Measurements from ENCODE around the gene PRKN. TPM values are rescaled to one million over a fixed set of nuclear protein-coding genes. Genes with fewer than 3 reads are reported as not detected.

PRKN gene
- total RNA-seq, 1 donor from 2014 or later = not detected

GRCh38 chr6:161446949-161447348 lies 1280.6 kb downstream of the PRKN start:
- H3K4me3 Mint-ChIP-seq (ENCODE audit: low read depth) = no peak overlapping the region
- intact Hi-C loops (cut with micrococcal nuclease) = no loop called here

GRCh38 chr6:161446296-161446925 lies 1281.2 kb downstream of the PRKN start:
- Mint-ChIP-seq H3K4me1 (ENCODE audit: low read depth) (no peaks in the 10 kb centered on the region), H3K36me3 (ENCODE audit: low read depth) (no peaks in the 10 kb centered on the region), H3K27ac (no peak overlapping the region), H3K27me3 (ENCODE audit: low read depth) (peaks cover 2% of the 10 kb centered on the region), H3K9me3 (no peaks in the 10 kb centered on the region), H3K4me3 (ENCODE audit: low read depth) (no peak overlapping the region)
- intact Hi-C loops (cut with micrococcal nuclease) = no loop called here
- no peak for DNase-seq (ENCODE audit: low spot score)

More at GRCh38 chr6:161446949-161447348, 1280.6 kb downstream of the PRKN start:
- Mint-ChIP-seq H3K36me3 (ENCODE audit: low read depth) (no peaks in the 10 kb centered on the region), H3K27ac (no peak overlapping the region), H3K9me3 (no peaks in the 10 kb centered on the region), H3K4me1 (ENCODE audit: low read depth) (no peaks in the 10 kb centered on the region), H3K27me3 (ENCODE audit: low read depth) (peaks cover 2% of the 10 kb centered on the region)
- DNase-seq (ENCODE audit: low spot score) = no peak

DNA sequence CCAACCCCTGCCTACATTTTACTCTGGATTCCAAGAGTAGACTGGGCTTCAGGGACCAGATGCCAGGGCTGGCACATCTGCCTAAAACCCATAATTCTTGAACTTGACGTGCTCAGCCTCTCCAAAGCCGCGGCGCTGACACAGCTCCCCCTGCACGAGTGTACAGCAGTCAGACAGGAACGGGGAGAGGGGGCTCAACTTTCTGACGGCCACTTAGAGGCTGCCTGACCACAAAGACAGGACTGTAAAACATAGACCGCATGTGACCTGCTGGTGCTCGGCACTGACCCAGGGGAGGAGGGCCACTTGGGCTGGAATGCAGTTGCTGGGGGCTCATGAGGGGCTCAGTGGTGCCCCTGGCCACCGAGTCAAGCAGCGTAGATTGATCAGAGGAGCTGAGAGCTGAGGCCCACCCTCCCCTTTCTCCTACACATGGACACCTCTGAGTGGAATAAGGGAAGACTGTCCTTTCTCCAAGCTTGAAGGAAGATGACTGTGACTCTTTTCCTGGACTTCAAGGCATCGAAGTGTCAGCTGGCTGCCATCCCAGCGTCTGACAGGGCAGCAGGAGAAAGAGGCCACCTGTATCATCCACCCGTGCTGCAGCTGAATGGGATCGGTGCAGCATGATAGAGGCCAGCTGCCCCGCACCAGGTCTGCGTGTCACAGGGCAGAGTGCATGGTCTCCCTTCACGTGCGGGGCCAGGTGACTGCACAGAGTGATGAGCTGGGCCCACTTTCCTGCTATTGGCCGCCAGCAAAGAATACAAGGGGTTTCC lies 1282.4 kb downstream of the PRKN start:
- intact Hi-C loops (cut with micrococcal nuclease) = no loop called here
- Mint-ChIP-seq H3K4me3 (ENCODE audit: low read depth) (no peak overlapping the region), H3K4me1 (ENCODE audit: low read depth) (no peaks in the 10 kb centered on the region), H3K9me3 (no peaks in the 10 kb centered on the region), H3K36me3 (ENCODE audit: low read depth) (no peaks in the 10 kb centered on the region), H3K27ac (no peak overlapping the region), H3K27me3 (ENCODE audit: low read depth) (peaks cover 2% of the 10 kb centered on the region)
- DNase-seq (ENCODE audit: low spot score) = no peak

- DNase-seq (ENCODE audit: low spot score) = no peak
- peaks cover 2% of the 10 kb centered on the region for H3K27me3 Mint-ChIP-seq (ENCODE audit: low read depth)
- no peak overlapping the region for H3K27ac Mint-ChIP-seq
- no peaks in the 10 kb centered on the region for H3K36me3 Mint-ChIP-seq (ENCODE audit: low read depth)
- no peaks in the 10 kb centered on the region for H3K4me1 Mint-ChIP-seq (ENCODE audit: low read depth)
- H3K9me3 Mint-ChIP-seq = no peaks in the 10 kb centered on the region
- intact Hi-C loops (cut with micrococcal nuclease) = no loop called here
- no peak overlapping the region for H3K4me3 Mint-ChIP-seq (ENCODE audit: low read depth)
Measured at GRCh38 chr6:161444464-161444863, 1283.1 kb downstream of the PRKN start.

DNA sequence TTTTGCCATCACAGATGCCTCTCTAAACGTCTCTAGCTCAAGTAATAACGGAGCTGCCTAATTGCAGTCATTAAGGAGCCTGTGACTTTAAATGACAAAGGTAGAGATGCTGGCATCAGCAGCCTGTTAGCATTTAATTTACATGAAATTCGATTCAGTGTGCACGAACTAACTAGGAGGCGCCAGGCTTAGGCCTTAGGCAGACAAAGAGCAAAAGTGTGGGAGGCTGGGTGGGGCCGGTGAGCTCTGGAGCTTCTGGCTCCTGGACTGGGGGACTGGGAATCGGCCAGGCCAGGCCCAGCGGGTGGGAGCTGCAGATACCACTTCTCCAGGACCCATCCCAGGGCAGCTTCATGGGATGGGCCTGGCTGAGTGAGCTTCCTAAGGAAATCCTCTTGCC lies 1283.7 kb downstream of the PRKN start:
- no peak overlapping the region for H3K4me3 Mint-ChIP-seq (ENCODE audit: low read depth)
- H3K9me3 Mint-ChIP-seq = no peaks in the 10 kb centered on the region
- no peaks in the 10 kb centered on the region for H3K4me1 Mint-ChIP-seq (ENCODE audit: low read depth)
- DNase-seq (ENCODE audit: low spot score) = no peak
- no peak overlapping the region for H3K27ac Mint-ChIP-seq
- H3K36me3 Mint-ChIP-seq (ENCODE audit: low read depth) = no peaks in the 10 kb centered on the region
- peaks cover 2% of the 10 kb centered on the region for H3K27me3 Mint-ChIP-seq (ENCODE audit: low read depth)
- intact Hi-C loops (cut with micrococcal nuclease) = no loop called here

- Mint-ChIP-seq H3K36me3 (ENCODE audit: low read depth) (no peaks in the 10 kb centered on the region), H3K4me1 (ENCODE audit: low read depth) (no peaks in the 10 kb centered on the region), H3K27ac (no peak overlapping the region), H3K9me3 (no peaks in the 10 kb centered on the region), H3K27me3 (ENCODE audit: low read depth) (peaks cover 2% of the 10 kb centered on the region), H3K4me3 (ENCODE audit: low read depth) (no peak overlapping the region)
- no peak for DNase-seq (ENCODE audit: low spot score)
- intact Hi-C loops (cut with micrococcal nuclease) = no loop called here
Measured at GRCh38 chr6:161442420-161442819, 1285.1 kb downstream of the PRKN start.

- H3K27me3 Mint-ChIP-seq (ENCODE audit: low read depth) = peaks cover 2% of the 10 kb centered on the region
Measured at GRCh38 chr6:161440299-161440698, 1287.3 kb downstream of the PRKN start.

GRCh38 chr6:161439093-161439492 lies 1288.5 kb downstream of the PRKN start:
- no peaks in the 10 kb centered on the region for H3K27me3 Mint-ChIP-seq (ENCODE audit: low read depth)
- H3K4me1 Mint-ChIP-seq (ENCODE audit: low read depth) = no peaks in the 10 kb centered on the region
- no peak overlapping the region for H3K27ac Mint-ChIP-seq
- no peak overlapping the region for H3K4me3 Mint-ChIP-seq (ENCODE audit: low read depth)
- intact Hi-C loops (cut with micrococcal nuclease) = no loop called here
- H3K36me3 Mint-ChIP-seq (ENCODE audit: low read depth) = no peaks in the 10 kb centered on the region
- no peaks in the 10 kb centered on the region for H3K9me3 Mint-ChIP-seq
- DNase-seq (ENCODE audit: low spot score) = no peak

More at GRCh38 chr6:161440299-161440698, 1287.3 kb downstream of the PRKN start:
- no peak for DNase-seq (ENCODE audit: low spot score)
- intact Hi-C loops (cut with micrococcal nuclease) = no loop called here
- no peaks in the 10 kb centered on the region for H3K36me3 Mint-ChIP-seq (ENCODE audit: low read depth)
- no peaks in the 10 kb centered on the region for H3K9me3 Mint-ChIP-seq
- no peak overlapping the region for H3K4me3 Mint-ChIP-seq (ENCODE audit: low read depth)
- H3K4me1 Mint-ChIP-seq (ENCODE audit: low read depth) = no peaks in the 10 kb centered on the region
- H3K27ac Mint-ChIP-seq = no peak overlapping the region

GRCh38 chr6:161438430-161439030 lies 1289.0 kb downstream of the PRKN start:
- intact Hi-C loops (cut with micrococcal nuclease) = no loop called here
- Mint-ChIP-seq H3K4me3 (ENCODE audit: low read depth) (no peak overlapping the region), H3K4me1 (ENCODE audit: low read depth) (no peaks in the 10 kb centered on the region), H3K36me3 (ENCODE audit: low read depth) (no peaks in the 10 kb centered on the region), H3K27me3 (ENCODE audit: low read depth) (no peaks in the 10 kb centered on the region), H3K9me3 (no peaks in the 10 kb centered on the region), H3K27ac (no peak overlapping the region)
- no peak for DNase-seq (ENCODE audit: low spot score)

GRCh38 chr6:161437851-161438250 lies 1289.7 kb downstream of the PRKN start:
- H3K9me3 Mint-ChIP-seq = no peaks in the 10 kb centered on the region
- intact Hi-C loops (cut with micrococcal nuclease) = no loop called here
- no peaks in the 10 kb centered on the region for H3K27me3 Mint-ChIP-seq (ENCODE audit: low read depth)
- DNase-seq (ENCODE audit: low spot score) = no peak
- no peak overlapping the region for H3K4me3 Mint-ChIP-seq (ENCODE audit: low read depth)
- H3K27ac Mint-ChIP-seq = no peak overlapping the region
- no peaks in the 10 kb centered on the region for H3K4me1 Mint-ChIP-seq (ENCODE audit: low read depth)
- no peaks in the 10 kb centered on the region for H3K36me3 Mint-ChIP-seq (ENCODE audit: low read depth)

DNA sequence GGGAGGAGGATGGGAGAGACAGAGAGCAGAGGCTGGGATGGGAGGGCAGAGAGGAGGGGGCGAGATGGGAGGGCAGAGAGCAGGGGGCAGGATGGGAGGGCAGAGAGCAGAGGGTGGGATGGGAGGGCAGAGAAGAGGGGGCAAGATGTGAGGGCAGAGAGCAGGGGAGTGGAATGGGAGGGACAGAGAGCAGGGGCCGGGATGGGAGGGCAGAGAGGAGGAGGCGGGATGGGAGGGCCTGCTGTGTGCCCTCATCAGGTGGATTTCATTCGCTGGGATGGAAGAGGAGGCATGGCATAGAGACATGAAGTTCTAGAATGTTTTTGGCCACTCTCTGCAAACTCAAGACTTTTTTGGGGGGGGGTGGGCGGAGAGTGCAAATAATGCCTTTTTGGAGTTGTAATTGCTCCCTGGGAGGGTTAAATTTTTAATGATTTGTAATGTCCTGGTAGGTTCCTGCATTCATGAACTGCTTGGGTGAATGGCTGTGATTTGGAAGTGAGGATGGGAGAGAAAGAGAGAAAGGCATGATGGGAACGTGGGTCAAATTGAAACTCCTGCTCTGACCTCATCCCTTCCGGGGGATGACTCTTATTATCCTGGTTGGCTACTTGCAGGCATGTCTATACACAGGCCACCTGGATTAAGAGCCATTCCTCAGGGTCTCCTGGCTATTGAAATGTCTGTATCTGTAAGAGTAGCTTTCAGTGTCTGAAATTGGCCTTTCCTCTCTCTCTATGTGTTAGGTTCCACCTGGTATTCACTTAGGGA lies 1291.3 kb downstream of the PRKN start:
- no peak for DNase-seq (ENCODE audit: low spot score)
- intact Hi-C loops (cut with micrococcal nuclease) = no loop called here
- H3K4me1 Mint-ChIP-seq (ENCODE audit: low read depth) = no peaks in the 10 kb centered on the region
- H3K9me3 Mint-ChIP-seq = no peaks in the 10 kb centered on the region
- H3K36me3 Mint-ChIP-seq (ENCODE audit: low read depth) = no peaks in the 10 kb centered on the region
- H3K27ac Mint-ChIP-seq = no peak overlapping the region
- no peaks in the 10 kb centered on the region for H3K27me3 Mint-ChIP-seq (ENCODE audit: low read depth)
- no peak overlapping the region for H3K4me3 Mint-ChIP-seq (ENCODE audit: low read depth)

DNA sequence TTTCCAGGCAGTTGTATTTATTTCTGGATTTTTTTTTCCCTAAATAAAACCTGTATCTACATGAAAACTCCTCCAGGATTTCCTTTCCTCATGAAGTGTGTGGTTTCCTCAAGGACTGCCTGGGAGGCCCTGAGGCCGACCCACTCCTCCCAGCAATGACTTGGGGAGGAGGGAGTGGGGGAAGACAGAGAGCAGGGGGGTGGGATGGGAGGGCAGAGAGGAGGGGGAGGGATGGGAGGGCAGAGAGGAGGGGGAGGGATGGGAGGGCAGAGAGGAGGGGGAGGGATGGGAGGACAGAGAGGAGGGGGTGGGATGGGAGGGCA lies 1291.9 kb downstream of the PRKN start:
- H3K27ac Mint-ChIP-seq = no peak overlapping the region
- DNase-seq (ENCODE audit: low spot score) = no peak
- H3K4me3 Mint-ChIP-seq (ENCODE audit: low read depth) = no peak overlapping the region
- no peaks in the 10 kb centered on the region for H3K36me3 Mint-ChIP-seq (ENCODE audit: low read depth)
- H3K9me3 Mint-ChIP-seq = no peaks in the 10 kb centered on the region
- intact Hi-C loops (cut with micrococcal nuclease) = no loop called here
- no peaks in the 10 kb centered on the region for H3K4me1 Mint-ChIP-seq (ENCODE audit: low read depth)
- H3K27me3 Mint-ChIP-seq (ENCODE audit: low read depth) = no peaks in the 10 kb centered on the region
